ENCODE measurements around the gene BACH2.

BACH2 gene

GRCh38 chr6:90126181-90126580 is 170.5 kb downstream of the BACH2 start:
- Histone ChIP-seq H3K27ac (no peak overlapping the region), H3K9ac (no peak overlapping the region), H3K9me3 (ENCODE audit: control insufficient read depth, low read length) (no peaks in the 10 kb centered on the region), H2AFZ (no peak overlapping the region), H3K4me2 (ENCODE audit: low read length) (no peak overlapping the region), H3K27me3 (ENCODE audit: control insufficient read depth, insufficient read depth, low read length) (no peaks in the 10 kb centered on the region), H3K4me3 (ENCODE audit: low read depth, low read length) (no peak overlapping the region), H3K4me1 (no peaks in the 10 kb centered on the region), H3K36me3 (ENCODE audit: control insufficient read depth, insufficient read depth, low read length) (no peaks in the 10 kb centered on the region), H3K79me2 (peaks cover 3% of the 10 kb centered on the region)
- no peak for TF ChIP-seq CTCF (IDR thresholded peaks at IDR 0.05)

- TF ChIP-seq CTCF (IDR thresholded peaks at IDR 0.05), result no peak
- H3K27me3 ChIP-seq (ENCODE audit: control insufficient read depth, insufficient read depth, low read length), result no peaks in the 10 kb centered on the region
These were observed 171.7 kb downstream of the BACH2 start for GRCh38 chr6:90124874-90125510.

GRCh38 chr6:90123831-90124230 is 172.8 kb downstream of the BACH2 start:
- H3K4me1 ChIP-seq, result no peaks in the 10 kb centered on the region
- H3K4me3 ChIP-seq (ENCODE audit: low read depth, low read length), result no peak overlapping the region
- H3K4me2 ChIP-seq (ENCODE audit: low read length), result no peak overlapping the region
- no peaks in the 10 kb centered on the region for H3K36me3 ChIP-seq (ENCODE audit: control insufficient read depth, insufficient read depth, low read length)
- no peak overlapping the region for H3K9ac ChIP-seq
- no peak for TF ChIP-seq CTCF (IDR thresholded peaks at IDR 0.05)
- no peaks in the 10 kb centered on the region for H3K27me3 ChIP-seq (ENCODE audit: control insufficient read depth, insufficient read depth, low read length)
- H3K9me3 ChIP-seq (ENCODE audit: control insufficient read depth, low read length), result no peaks in the 10 kb centered on the region
- no peaks in the 10 kb centered on the region for H3K79me2 ChIP-seq
- H2AFZ ChIP-seq, result no peak overlapping the region
- H3K27ac ChIP-seq, result no peak overlapping the region

More at GRCh38 chr6:90124874-90125510, 171.7 kb downstream of the BACH2 start:
- H3K9me3 ChIP-seq (ENCODE audit: control insufficient read depth, low read length), result no peaks in the 10 kb centered on the region
- H3K9ac ChIP-seq, result no peak overlapping the region
- H3K4me1 ChIP-seq, result no peaks in the 10 kb centered on the region
- no peaks in the 10 kb centered on the region for H3K79me2 ChIP-seq
- no peak overlapping the region for H3K4me3 ChIP-seq (ENCODE audit: low read depth, low read length)
- H2AFZ ChIP-seq, result no peak overlapping the region
- H3K4me2 ChIP-seq (ENCODE audit: low read length), result no peak overlapping the region
- H3K27ac ChIP-seq, result no peak overlapping the region
- H3K36me3 ChIP-seq (ENCODE audit: control insufficient read depth, insufficient read depth, low read length), result no peaks in the 10 kb centered on the region

- Histone ChIP-seq H3K36me3 (ENCODE audit: control insufficient read depth, insufficient read depth, low read length) (no peaks in the 10 kb centered on the region), H2AFZ (no peak overlapping the region), H3K27me3 (ENCODE audit: control insufficient read depth, insufficient read depth, low read length) (no peaks in the 10 kb centered on the region), H3K4me1 (no peaks in the 10 kb centered on the region), H3K4me2 (ENCODE audit: low read length) (no peak overlapping the region), H3K79me2 (no peaks in the 10 kb centered on the region), H3K9me3 (ENCODE audit: control insufficient read depth, low read length) (no peaks in the 10 kb centered on the region), H3K27ac (no peak overlapping the region), H3K9ac (no peak overlapping the region), H3K4me3 (ENCODE audit: low read depth, low read length) (no peak overlapping the region)
- TF ChIP-seq CTCF (IDR thresholded peaks at IDR 0.05), result no peak
These were observed 174.7 kb downstream of the BACH2 start for GRCh38 chr6:90121982-90122381.

- H3K27ac ChIP-seq, result no peak overlapping the region
- no peak for TF ChIP-seq CTCF (IDR thresholded peaks at IDR 0.05)
- no peak overlapping the region for H3K9ac ChIP-seq
- H3K36me3 ChIP-seq (ENCODE audit: control insufficient read depth, insufficient read depth, low read length), result no peaks in the 10 kb centered on the region
- no peak overlapping the region for H2AFZ ChIP-seq
- no peaks in the 10 kb centered on the region for H3K4me1 ChIP-seq
- H3K79me2 ChIP-seq, result no peaks in the 10 kb centered on the region
- no peak overlapping the region for H3K4me3 ChIP-seq (ENCODE audit: low read depth, low read length)
- H3K27me3 ChIP-seq (ENCODE audit: control insufficient read depth, insufficient read depth, low read length), result no peaks in the 10 kb centered on the region
- H3K4me2 ChIP-seq (ENCODE audit: low read length), result no peak overlapping the region
- no peaks in the 10 kb centered on the region for H3K9me3 ChIP-seq (ENCODE audit: control insufficient read depth, low read length)
These were observed 176.3 kb downstream of the BACH2 start for GRCh38 chr6:90120327-90120726.

Measured in parathyroid adenoma (tissue), 2 donors.